HPDE6-E6E7 (cell line): ENCODE data around the gene HOXA1.

ENCODE experiments used
- DNase-seq: peaks from one replicate; pipeline ENCODE4 v3.0.0; 2011; ENCODE audit warnings: missing footprints; ENCODE audit errors: extremely low spot score

HOXA1 gene

GRCh38 chr7:27116962-27117886, 21.4 kb upstream of the HOXA1 start:
- DNase-seq, result no peak

GRCh38 chr7:27116031-27116961, 20.5 kb upstream of the HOXA1 start:
- DNase-seq, result no peak

- DNase-seq, result no peak
Measured at GRCh38 chr7:27115221-27116026, 19.6 kb upstream of the HOXA1 start.

DNA sequence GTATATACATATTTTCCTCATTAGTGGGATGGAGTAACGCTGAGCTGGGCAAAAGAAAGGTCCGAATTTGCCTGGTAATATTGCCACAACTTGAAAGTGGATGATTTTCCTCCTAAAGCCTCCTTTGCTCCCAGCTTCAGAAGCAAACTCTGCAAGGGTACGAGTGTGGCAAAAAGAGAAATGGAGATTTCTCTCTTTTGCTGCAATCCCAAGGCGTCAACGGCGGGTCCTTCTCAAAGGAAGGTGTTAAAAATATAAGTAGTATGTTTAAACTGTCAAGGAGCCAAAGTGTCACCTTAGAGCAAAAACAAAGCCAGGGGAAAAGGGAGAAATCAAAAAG, 19.1 kb upstream of the HOXA1 start:
- no peak for DNase-seq

GRCh38 chr7:27113991-27114769, 18.4 kb upstream of the HOXA1 start:
- DNase-seq, result no peak

DNA sequence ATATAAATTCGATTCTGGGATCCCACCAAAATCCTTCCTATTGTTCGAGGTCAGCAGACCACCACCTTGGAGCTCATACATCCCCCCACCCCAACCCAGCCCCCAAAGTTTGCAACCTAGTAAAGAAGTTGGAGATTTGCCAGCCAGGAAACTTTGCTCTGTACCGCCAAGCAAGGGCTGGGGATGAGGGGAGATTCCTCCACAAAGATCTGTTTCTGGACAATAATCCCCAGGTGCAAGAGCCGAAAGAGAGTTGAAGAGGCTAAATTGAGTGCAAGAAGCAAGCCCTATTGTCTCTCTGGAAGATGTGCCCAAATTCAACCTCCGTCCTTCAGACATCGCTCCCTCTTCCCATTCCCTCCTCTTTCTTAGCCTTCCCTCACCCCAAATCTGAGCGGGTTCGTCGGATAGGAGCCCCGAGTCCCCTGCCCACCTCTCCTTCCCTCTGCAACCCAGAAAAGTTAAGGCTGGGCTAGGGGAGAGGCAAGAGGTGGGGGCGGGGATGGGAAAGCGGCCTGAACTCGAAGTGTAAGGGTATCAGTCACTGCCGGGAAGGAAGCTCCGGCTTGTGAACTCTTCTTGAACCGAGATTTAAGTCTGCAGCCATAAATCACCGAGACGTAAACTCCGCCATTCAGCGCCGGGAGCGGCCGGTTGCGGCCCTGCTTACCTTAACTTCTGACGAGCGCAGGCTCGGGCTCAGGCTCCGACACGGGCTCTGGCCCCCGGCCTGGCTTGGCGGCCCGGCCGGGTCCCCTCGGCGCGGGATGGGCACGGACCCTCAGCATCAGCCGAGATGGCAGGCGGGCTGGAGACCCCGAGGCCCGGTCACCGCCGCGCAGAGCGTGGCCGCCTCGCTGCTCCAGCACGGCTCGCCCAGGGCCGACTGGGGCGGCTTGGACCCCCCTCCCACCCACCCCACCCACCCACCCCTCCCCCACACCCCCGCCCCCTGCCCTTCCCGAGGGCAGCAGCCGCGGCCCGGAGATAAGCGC, 17.5 kb upstream of the HOXA1 start:
- DNase-seq, result no peak

- DNase-seq, result no peak
Measured at GRCh38 chr7:27112361-27112760, 16.6 kb upstream of the HOXA1 start.

GRCh38 chr7:27111751-27112277, 16.0 kb upstream of the HOXA1 start:
- no peak for DNase-seq

- DNase-seq, result no peak
Measured at GRCh38 chr7:27111042-27111750, 15.4 kb upstream of the HOXA1 start.

DNA sequence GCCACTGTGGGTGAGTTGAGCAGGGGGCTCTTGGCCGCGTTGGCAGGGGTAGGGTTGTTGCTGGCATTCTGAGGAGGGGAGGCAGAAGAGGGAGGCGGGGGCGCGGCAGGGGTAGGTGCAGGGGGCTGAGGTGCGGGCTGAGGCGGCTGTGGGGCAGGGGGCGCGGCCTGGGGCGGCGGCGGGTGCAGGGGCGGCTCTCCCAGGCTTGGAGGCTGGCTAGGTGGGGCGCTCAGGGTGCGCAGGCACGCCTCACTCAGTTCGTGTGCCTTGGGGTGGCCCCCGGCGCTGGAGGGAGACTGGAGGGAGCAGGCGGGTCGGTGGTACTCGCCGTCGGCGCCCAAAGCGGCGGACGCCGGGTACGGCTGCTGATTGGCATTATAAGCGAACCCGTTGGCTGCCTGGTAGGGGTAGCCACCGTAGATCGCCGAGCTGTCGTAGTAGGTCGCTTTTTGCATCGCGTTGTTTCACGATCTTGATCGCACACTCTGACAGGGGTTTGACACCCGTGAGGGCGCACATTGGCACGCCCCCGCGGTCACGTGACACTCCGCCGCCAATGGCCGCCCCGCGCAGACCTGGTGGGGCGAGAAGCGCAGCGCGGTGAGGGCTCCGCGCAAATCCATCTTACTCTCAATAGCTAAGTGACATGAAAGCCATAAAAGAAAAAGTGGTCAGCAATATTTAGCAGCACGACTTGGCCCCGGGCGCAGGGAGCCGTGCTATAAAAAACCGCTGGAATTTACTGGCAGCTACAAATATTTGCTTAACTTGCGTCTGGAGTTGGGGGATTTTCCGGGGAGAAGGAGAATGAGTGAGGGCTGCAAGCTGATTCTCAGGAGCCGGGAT, 14.6 kb upstream of the HOXA1 start:
- no peak for DNase-seq

DNA sequence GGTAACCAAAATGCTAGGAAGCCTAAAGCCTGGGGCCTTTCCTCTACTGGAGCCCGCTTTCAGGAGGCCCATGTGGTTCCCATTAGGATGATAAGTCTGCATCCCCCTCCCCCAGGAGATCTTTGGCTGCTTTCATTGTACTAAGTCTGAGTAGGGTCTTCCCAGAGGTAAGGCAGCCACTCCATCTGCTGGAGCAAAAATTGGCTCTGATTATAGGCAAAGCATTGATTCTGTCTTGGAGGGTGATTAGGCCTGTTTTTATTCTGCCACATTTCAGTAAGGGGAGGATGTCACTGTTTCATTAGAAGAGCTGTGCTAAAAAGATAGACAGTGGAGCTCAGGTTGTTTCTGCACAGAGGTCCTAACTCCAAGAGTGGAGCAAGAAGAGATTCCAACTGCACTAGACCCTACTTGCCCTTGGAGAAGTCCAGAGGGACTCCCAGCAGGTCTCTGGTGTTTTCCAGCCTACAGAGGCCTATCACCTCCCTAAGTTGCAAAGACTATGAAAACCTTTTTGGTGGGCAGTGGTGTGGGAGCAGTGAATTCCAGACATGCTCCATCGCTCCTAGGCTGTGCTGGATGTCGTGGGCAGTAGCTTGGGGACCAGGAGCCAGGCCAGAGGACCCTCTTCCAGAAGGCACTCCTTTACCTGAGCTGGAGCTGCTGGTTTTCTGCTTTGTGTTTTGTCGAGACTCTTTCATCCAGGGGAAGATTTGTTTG, 13.8 kb upstream of the HOXA1 start:
- no peak for DNase-seq

GRCh38 chr7:27108390-27109127, 12.8 kb upstream of the HOXA1 start:
- DNase-seq, result no peak

GRCh38 chr7:27107391-27108381, 11.9 kb upstream of the HOXA1 start:
- no peak for DNase-seq

DNA sequence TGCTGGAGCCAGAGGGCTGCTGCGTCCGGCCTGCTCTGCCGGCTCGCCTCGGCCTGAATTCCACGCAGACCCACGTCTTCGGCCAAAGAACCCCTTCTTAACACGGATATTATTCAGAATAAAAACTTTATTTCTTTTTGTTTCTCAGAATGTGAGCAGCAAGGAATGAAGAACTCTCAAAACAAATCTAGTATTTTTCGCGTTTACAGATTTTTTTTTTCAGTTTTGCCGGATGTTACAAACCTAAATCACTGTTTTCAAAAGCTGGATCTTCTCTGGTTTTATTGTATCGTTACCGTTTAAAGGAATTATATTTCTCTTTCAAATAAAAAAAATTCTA, 11.1 kb upstream of the HOXA1 start:
- no peak for DNase-seq

GRCh38 chr7:27106181-27106900, 10.5 kb upstream of the HOXA1 start:
- DNase-seq, result no peak
